GM19351 (cell line): ENCODE measurements around the gene CSTB.

Source experiments
- ATAC-seq: cut with Tn5 transposase; IDR thresholded peaks from one replicate; pipeline ENCODE4 v1.9.1; 2021; ENCODE audit warnings: mild to moderate bottlenecking, moderate library complexity; ENCODE audit not compliant: unreplicated experiment

Gene CSTB

GRCh38 chr21:43811262-43812105, 35.4 kb upstream of the CSTB start:
- no peak for ATAC-seq

DNA sequence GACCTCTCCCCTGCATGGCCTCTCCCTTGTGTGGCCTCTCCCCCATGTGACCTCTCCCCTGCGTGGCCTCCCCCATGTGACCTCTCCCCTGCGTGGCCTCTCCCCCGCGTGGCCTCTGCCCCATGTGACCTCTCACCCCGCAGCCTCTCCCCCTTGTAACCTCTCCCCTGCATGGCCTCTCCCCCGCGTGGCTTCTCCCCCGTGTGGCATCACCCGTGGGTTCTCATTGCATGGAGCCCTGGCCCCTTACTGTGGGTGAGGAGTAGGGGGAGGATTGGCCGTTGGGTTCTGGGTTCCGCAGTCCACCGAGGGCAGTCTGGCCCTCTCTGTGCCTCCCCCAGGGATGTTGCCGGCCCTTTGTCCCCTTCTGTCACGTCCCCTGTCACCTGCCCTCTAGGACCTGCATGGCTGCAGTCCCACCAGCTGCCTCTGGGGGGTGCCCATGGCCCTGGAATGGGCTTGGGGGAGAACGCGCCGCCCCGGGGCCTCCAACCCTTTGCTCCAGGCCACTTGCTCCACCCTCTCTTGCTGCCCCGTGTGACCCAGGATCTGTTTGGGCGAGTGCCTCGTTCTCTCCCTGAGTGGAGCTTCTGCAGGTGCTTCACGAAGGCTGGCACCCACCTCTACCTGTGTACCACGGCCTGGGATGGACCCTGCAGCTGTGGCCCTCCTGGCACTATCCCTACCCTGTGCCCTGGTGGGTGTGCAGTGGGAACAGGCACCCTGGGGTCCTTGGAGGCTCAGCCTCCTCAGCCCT, 34.6 kb upstream of the CSTB start:
- ATAC-seq = peak; percentile 81

DNA sequence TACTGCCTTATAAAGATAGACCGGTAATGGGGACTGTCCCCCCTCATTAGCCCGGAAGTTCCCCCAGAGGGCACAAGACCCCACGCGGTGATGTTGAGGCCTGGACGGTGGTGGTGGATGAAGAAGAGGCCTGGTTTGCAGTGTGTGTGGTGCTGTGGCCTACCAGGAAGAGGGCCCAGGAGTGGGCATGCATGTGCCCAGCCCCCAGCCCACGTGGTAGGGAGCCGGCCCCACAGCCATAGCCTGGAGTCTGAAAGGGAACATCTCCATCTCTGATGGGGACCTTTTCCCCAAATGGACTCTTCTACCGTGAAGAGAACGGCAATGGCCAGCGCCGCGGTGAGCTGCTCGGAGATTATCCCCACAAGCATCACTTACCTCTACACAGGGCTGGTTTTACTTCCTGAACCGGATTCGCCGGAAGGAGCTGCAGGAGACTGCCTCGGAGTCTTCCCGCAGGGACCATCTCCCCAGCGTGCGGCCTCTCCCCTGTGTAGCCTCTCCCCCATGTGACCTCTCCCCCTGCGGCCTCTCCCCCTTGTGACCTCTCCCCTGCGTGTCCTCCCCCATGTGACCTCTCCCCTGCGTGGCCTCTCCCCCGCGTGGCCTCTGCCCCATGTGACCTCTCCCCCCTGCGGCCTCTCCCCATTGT, 33.9 kb upstream of the CSTB start:
- no peak for ATAC-seq

GRCh38 chr21:43809346-43809799, 33.3 kb upstream of the CSTB start:
- no peak for ATAC-seq

DNA sequence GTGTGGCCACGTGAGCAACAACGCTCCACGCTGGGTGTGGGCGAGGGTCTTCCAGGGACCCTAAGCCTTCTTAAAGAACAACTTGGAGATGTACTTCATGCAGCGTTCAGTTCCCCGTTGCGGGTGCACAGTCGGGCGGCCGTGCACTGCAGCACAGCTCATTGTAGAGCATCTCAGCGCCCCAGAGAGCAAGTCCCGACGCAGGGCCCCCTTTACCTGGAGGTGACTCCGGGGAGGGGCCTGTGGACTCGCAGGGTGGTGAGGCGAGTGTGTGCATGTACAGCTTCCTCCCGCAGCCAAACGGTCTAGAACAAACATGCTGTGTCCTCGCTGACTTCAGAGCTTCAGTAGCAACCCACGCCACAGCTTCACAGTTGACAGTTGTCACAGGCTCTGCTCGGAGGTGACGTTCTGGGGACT, 32.7 kb upstream of the CSTB start:
- ATAC-seq = no peak

- ATAC-seq = no peak
Measured at GRCh38 chr21:43808367-43808766, 32.3 kb upstream of the CSTB start.

GRCh38 chr21:43806017-43806710, 30.1 kb upstream of the CSTB start:
- no peak for ATAC-seq

DNA sequence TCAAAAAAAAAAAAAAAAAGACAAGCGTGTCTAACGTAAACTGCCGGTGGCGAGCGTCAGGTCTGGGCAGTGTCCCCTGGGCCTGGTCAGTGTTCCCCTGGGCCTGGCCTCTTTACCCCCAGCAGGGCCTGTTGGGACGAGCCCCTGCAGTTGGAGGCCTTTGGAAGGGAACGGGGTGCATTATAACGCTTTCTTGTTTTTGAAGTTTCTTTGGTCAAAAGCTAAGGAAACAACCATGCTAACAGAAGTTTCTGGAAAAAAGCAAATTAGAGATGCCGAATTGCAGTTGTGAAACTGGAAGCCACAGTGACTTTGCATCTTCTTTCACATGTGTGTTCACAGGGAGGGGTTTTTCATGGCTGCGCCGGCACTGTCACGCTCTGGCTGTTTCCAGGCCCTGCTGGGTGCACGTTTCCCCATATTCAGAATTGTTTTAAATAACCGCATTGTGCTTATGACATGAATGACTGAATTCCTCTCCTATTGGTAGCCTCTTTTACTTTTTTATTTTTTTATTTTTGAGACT, 29.2 kb upstream of the CSTB start:
- peak; percentile 88 for ATAC-seq

DNA sequence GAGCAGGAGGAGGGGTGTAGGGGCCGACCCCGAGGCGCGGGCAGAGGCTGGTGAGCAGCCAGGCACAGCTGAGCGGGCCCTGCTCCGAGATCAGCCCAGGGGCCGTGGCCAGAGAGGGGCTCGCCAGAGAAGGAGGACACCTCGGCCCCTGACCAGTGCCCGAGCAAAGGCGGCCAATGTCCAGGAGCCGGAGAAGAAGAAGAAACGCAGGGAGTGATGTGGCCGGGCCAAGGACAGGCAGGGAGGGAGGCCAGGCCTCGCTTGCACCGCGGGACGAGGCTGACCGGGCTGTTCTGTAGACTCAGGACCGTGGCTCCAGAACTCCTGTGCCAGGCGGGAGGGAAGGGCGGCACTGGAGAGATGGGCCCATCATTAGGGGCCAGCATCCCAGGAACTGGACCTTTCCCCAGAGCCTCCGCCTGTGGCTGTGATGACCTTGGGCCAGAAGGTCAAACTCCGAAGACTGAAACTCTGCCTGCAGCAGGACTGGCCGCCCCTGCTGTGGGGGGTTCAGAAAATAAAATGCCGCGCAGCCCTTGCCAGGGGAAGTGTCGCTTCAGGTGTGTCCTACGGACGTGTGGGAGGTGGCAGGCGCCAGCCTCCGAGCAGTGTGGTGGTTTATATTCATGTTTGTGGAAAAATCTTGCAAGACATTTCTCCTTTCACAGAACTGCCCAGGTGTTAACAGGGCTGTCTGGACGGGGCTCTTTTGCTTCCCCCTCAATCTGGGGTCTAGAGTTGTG, 27.6 kb upstream of the CSTB start:
- no peak for ATAC-seq

DNA sequence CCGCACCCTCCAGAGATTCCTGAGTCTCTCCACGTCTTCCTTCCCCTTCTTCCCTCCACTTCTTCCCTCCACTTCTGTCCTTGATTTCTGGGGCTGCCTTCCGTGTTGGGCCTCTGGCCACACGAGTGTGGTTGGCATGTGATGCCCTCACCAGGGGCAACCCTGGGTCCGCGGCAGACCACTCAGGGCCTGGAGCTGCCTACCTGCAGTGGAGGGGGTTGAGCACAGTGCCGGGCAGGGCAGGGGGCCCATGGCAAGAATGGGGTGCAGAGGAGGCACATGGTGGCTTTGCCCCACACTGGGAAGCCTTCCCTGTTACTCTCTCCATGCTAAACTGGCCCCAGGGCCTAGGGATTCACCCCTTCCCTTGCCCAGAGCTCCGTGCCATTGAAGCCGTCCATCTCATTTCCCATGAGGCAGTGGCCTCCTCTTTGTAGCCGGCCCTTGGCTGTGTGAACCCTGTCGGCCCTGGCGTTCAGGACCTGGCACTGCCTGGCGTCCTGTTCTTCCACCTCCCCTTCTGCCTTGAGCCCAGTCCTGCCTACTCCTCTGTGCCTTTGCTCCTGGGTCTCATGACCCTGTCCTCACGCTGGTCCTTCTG, 26.7 kb upstream of the CSTB start:
- ATAC-seq = no peak

GRCh38 chr21:43801006-43801783, 25.1 kb upstream of the CSTB start:
- ATAC-seq = no peak

- ATAC-seq = no peak
Measured at GRCh38 chr21:43800566-43800965, 24.5 kb upstream of the CSTB start.

GRCh38 chr21:43800124-43800523, 24.0 kb upstream of the CSTB start:
- ATAC-seq = no peak

GRCh38 chr21:43799301-43799840, 23.3 kb upstream of the CSTB start:
- no peak for ATAC-seq

- no peak for ATAC-seq
Measured at GRCh38 chr21:43797925-43798715, 22.0 kb upstream of the CSTB start.

GRCh38 chr21:43797415-43797814, 21.3 kb upstream of the CSTB start:
- ATAC-seq = no peak

DNA sequence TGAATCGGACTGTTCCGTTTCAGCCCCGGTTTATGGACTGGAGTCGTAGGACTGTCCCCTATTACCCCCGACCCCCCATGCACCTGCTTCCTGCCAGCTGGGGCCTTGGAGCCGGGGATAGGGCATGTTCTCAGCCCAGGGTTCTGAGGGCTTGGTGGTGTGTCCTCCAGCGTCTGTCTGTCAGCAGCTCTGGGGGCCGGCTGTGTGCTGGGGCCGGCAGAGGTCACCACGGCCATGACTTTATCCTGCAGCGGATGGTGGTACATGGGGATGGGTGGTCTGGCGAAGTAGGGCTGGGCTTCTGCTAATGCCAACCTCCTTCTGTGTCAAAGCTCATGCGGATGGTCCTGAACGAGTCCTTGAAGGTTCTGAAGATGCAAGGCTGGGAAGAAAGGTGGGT, 18.7 kb upstream of the CSTB start:
- ATAC-seq = no peak

- no peak for ATAC-seq
Measured at GRCh38 chr21:43794311-43794710, 18.2 kb upstream of the CSTB start.
